GM18873 (cell line): ENCODE results near the gene FGF11.

Source experiments
- ATAC-seq: cut with Tn5 transposase; IDR thresholded peaks from one replicate; pipeline ENCODE4 v1.9.1; 2021; ENCODE audit warnings: mild to moderate bottlenecking, moderate library complexity, moderate number of reproducible peaks; ENCODE audit not compliant: unreplicated experiment, low FRiP score

Gene FGF11

DNA sequence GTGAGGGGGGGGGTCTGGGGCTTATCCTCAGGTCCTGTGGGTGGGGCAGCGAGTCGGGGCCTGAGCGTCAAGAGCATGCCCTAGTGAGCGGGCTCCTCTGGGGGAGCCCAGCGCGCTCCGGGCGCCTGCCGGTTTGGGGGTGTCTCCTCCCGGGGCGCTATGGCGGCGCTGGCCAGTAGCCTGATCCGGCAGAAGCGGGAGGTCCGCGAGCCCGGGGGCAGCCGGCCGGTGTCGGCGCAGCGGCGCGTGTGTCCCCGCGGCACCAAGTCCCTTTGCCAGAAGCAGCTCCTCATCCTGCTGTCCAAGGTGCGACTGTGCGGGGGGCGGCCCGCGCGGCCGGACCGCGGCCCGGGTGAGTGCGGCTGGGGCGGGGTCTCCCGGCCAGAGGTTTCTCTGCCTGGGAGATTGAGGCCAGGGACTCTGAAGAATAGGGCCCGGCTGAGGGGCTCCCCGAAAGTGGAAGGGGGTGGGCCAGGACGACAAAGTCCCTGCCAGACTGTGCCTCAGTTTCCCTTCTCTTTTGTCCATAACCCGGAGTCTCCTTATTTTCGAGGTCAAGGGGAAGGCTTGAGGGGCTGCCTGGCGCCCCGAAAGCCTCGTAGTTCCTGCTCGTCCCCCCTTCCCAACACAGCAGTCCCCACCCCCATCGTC, at the start of gene FGF11:
TSS of gene FGF11 (plus strand) at position 51 of the 651 bp plus-strand sequence. CDS start at position 160, 109 bp downstream.
- ATAC-seq, result no peak

DNA sequence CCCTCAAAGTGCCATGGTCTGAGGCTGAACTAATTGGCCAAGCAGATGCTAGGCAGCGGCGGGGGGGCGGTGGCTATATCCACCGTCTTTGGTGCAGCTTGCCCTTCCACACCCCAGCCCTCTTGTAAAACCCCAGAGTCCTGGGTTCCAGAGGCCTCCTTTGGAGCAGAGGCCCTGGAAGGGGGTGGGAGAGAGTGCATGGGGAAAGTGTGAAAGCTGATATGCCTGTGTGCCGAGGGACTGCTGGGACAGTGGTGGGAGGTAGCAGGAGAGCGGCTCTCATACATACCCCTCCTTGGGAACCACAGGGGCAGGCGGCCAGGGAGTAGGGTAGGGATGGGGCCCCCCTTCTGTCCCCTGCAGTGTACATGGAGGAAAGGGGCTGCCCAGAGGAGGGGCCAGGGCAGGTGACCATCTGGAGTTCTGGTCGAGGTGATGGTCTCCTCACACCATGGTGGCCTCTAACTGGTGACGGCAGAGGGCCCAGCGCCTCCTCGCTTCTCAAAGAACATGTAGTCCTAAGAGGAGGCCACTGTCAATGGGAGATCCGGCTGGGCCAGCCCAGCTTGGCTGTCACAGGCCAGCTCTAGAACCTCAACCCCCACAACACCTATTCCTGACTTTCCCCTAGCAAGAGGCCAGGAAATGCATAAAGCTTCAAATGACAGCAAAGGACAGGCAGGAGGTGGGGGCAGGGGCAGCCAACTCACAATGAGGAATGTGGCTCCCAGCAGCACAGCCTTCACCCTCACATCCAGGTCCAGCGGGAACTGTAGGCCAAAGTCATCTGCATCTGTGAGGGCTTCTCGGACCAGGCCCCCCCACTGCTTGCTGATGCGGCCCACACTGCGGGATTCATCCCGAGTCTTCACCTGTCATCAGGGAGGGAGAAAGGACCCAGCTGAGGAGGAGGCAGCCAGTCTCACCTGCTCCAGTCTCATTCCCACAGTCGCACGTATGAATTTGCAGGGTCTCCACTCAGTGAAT, 49.1 kb upstream of the FGF11 start:
- ATAC-seq, result no peak

DNA sequence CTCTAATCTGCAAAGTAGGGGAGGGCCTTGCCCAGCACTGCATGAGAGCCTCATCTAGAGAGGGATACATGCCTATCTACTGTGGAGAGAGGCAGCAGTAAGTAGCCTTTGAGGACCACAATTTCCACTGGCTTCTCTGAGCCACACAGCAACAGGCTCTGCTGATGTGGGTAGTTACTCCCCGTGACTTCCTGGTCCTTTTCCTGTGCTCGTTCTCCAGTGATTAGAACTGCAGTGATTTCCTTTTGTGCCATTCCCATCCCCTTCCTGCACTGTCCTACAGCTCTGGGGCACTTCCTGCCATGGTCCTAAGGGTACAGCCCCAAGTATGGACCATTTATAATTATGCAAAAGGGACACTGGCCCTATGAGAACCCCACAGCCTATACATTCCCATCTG, 48.0 kb upstream of the FGF11 start:
- ATAC-seq, result no peak

DNA sequence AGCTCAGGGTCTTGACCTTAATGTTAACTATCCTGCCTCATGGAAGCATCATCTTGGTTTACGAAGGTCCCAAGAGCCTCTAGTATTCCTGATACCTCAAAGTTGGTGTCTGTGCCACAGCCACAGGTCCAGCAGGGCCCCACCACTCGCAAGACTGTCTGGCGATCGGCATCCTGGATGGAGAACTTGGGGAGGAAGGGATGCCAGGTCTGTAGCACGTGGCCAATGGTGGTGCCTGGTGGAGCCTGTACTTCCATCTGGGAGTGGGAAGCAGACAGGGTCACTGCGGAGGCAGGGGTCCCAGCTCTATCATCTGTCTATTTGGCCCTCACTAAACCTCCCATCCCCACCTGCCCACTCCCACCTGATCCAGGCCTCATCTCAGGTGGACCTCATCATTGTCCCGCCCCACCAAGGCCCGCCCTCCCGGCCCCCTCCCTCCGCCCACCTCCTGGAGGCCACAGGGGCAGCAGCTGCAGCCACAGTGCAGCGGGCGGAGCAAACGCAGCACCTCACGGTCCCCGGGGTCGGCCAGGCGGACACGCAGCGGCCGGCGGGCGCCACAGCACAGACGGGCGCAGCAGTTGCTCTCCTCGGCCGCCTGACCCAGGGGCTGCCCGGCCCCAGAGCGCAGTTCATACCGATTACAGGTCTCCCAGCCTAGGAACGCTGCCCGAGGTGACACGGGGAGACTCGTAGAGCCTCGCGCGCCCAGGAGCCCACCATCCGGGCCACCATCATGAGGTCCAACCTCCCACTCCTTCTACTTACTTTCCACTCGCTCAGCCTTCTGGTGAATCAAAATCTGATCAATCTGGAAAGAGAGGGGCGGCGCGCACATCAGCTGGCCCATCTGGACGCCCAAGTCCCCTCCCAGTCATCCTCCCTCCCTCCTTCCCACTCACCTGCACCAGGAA, 46.4 kb upstream of the FGF11 start:
- no peak for ATAC-seq

DNA sequence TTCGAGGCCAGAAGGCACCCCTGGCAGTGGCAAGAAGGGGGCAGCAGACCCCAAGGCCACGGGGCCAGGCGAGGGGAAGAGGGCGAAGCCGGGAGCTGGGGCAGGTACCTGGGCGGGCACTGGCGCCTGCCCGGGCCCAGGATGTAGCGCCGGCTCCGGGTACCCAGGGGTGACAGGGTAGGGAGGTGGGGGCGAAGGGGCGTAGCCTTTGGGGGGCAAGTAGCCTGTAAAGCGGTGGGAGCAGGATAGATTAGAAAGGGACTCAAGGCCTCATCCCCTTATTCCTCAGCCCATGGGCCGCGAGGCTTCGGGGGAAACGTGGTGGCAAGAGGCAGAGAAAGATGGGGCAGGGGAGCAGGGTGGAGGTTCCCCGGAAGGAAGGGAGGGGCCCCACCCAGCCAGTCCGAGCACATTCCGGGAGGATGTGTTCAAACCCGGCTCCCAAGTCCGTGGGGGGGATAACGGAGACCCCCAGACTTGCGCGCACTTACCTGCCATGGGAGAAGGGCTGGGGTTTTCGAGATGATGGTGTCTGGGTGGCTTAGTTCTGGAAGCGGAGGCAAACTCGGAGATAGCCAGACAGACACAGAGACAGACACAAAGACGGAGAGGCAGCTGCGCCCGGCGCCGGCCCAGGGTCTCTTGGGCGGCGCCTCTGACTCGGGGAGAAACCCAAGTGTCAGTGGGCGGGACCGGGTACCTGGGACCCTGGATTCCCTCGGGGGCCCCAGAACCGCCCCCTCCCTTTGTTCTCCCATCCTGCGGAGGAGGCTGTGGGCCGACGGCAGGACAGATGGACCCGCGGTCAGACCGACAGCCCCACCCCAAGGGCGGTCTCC, 45.5 kb upstream of the FGF11 start:
- ATAC-seq, result peak; percentile 19

DNA sequence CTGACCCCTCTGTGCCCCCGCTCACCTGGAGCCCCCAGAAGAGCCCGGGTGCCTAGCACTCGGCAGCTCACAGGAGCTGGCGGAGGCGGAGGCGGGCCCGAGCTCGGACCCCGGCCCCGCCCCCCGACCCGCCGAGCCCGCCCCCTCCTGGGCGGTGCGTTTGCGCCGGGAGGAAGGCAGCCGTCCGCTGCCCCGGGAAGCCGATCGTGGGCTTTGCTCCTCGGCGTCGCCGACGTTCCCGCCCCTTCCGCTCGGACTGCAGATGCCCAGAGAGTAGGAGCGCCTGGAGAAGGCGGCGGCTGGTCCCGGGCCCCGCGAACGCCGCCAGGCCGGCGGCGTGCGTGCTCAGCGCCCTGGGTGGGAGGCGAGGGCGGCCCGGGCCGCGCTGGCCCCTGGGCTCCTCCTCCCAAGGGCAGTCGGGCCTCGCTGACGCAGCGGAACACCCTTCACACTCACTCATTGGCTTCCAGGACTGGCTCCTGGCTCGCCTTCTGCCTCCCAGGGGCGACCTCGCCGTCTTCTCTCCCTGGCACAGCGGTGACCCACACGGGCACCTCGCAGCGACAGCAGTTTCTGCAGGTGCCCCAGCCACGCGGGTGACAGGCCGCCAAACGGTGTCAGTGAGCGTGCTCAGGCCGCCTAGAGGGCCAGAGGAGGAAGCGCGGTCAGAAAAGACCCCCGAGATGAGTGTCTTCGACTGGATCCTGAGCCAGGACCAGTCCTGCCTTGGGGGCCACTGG, 44.7 kb upstream of the FGF11 start, which contains the start of gene PLSCR3:
TSS of gene PLSCR3 (minus strand) at position 74 of the 740 bp plus-strand sequence. CDS start 415 bp downstream, outside the sequence.
- peak; percentile 47 for ATAC-seq

DNA sequence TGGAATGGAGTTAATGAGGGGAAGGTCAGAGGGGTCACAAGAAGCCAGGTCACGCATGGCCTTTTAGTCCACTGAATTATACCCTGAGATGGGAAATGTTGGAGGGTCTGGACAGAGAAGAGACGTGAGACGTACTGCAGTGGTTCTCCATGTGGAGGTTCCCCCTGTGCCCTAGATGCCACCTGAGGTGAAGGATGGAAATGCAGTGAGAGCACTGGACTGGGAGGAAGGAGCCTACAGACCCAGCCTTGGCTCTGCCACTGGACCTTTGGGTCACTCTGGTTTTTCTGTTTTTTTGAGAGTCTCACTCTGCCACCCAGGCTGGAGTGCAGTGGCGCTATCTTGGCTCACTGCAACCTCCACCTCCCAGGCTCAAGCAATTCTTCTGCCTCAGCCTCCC, 43.2 kb upstream of the FGF11 start:
- no peak for ATAC-seq

DNA sequence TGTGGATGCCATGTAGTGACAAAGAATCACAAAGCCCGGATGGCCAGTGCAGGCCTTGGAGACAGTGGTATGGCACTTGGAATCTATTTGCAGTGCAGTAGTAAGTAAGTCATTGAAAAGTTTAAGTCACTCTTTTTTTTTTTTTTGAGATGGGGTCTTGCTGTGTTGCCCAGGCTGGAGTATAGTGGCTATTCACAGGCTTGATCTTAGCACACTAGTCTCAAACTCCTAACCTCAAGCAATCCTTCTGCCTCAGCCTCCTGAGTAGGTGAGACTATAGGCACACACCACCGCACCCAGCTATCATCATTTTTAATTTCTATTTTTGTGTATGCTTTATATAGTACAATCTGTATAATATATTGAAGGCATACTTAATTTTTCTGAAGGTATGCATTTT, 40.7 kb upstream of the FGF11 start:
- ATAC-seq, result no peak

DNA sequence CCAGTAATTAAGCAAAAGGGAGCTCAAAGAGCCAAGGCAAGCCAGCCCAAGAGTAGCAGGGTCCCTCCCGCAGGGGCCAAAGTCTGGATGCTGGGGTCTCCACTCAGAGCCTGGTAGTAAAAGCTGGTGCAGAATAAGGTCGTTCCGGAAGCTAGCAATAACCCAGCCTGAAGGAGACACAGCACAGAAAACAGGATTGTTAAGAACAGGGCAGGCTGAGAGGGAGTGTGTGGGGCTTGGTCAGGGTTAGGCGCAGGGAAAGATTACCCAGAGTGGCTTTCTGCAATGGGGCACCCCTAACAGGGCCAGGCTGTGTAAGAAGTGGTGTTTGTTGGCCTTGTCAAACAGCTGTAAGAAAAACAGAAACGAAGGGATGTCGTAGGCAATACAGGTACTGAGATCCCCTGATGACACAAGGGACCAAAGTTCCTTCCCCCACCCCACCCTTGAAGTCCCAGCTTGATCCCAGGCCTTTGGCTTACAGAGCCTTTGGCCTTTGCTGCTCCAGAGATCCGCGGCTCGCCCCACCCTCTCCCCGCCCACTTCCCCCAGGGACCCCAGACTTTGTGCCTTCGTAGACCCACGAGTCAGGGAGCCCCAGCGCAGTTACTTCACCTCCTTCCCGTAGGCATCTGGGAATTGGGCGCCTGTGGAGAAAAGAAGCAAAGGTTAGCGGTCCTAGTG, 36.1 kb upstream of the FGF11 start:
- no peak for ATAC-seq

DNA sequence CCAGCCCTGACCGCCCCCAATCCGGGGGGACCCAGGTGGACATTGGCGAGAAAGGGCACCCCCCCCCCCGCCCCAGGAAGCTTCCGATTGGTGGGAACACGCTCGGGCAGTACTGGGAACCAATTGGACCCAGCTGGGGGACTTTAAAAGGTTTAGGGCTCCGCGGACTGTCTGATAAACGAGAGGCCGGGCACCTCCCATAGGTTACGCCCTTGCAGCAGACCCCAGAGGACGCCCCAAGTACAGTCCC, 35.7 kb upstream of the FGF11 start:
- ATAC-seq, result no peak

DNA sequence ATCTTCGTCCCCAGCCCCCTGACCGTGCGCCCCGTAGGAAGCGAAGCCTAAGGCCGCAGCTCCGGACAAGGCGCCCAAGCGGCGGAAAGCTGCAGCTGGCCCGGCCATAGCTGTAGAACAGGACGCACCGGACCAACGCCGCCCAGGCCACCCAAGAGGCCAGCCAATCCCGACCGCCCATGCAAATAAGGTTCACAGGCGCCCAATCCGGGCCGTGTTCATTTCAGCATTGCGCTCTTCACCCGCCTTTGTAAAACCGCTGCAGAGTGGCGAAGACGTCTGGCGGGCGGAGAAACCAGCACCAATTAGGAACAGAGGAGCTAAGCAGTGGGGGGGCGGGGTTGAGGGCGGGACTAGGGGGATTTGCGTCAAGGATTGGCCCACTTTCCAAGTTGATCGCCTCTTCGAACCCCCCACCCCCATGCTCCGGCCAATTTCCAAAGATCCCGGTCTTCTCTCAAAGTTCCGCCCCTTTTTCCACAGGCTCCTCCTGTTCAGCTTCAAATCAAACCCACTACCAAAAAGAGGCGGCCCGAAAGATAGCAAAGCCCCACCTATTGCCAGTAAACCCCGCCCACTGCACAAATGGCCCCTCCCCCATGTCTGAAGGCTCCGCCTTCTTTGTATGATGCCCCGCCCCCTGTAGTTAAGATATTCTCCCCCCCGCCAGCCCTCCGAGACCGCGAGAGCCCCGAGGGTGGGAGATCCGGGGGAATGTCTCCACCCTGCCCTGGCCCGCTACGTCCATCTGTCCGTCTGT, 35.2 kb upstream of the FGF11 start, which contains the start of gene TMEM256:
TSS of gene TMEM256 (minus strand) at position 121 of the 760 bp plus-strand sequence. CDS start at position 108, 13 bp downstream.
- ATAC-seq, result peak; percentile 87

DNA sequence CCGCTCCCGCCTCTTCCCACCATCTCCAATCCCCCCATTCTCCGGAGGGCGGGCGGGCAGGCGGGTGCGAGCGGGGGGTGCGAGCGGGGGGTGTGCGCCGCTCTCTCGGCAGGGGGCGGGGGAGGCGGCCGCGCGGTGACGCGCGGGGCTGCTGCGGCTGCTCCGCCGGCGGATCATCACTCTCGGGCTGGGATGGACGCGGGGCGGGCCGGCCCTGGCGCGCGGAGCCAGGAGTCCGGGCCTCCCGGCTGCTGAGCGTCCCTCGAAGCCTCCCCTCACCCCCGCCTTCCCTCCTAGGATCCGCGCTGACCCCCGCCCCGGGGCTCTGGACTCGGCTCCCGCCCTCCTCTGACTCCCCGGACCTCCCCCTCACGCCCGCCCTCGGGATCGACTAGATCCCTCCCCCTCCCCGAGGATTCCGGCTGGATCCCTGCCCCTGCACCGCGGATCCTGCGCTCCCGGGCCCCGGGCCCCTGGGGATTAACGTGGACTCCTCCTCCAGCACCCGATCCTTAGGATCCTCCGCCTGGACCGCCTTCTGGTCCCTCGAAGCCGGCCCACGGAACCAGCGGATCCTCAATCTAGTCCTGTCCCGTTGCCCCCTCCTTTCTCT, 34.5 kb upstream of the FGF11 start:
- no peak for ATAC-seq

DNA sequence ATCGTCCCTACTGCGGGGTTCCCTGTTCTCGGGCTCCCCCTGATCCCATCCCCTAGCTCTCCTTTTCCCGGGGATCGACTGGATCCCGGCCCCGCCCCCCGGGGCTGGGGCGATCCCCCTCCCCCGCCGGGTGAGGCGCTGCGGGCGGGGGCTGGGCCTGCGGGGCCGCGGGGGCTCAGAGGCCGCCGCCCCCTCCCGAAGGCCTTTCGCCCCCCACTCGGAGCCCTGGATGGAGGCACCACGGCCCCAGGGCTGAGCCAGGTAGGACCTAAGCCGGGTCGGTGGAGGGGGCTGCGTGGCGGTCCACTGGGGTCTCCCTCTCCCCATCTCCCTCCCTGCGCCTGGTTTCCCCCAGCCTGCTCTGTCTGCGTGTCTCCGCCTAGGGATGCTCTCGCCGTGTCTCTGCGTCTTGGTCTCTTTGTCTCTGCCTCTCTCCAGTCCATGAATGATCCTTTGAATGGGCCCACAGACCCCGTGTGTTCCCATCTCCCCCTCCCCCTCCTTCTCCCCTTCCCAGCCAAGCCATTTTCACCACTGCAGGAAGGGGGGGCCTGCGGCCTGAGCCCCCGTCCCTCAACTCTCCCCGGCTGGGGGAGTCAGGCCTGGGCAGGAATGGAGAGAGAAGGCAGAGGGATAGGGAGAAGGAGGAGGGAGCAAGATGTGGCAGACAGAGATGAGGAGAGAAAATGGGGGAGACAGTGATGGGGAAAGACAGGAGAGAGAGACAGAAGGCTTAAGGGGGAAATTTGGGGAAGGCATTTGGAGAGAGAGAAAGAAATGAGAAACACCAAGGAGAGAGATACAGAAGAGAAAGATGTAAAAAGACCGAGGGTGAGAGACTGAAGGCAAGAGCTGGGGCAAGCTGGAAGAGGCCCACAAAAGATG, 33.7 kb upstream of the FGF11 start:
- no peak for ATAC-seq

DNA sequence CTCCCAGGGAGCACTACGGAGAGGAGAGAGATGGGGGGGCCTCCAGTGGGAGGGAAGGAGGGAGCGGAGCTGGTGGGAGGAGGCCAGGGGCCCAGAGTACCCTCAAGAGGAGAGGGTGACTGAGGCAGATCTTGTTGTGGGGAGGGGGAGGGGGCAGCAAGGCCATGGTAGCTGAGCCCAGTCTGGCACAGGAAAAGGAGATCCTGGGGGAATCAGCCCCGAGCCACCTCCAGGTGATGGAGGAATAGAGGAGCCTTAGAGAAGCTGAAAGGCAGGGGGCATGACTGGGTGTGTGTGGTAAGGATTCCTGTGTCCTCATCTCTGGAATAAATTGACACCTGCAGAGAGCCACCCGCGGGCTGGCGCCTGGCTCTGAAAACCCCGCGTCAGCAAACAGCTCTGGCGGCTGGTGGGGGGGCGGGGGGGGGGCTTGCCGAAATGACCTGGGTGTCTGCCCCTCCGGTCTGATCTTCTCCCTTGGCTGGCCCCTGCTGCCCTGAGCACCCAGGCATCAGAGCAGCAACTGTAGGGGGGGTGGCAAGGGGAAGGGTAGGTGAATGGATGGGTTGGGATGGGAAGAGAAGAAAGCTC, 33.0 kb upstream of the FGF11 start:
- ATAC-seq, result no peak

DNA sequence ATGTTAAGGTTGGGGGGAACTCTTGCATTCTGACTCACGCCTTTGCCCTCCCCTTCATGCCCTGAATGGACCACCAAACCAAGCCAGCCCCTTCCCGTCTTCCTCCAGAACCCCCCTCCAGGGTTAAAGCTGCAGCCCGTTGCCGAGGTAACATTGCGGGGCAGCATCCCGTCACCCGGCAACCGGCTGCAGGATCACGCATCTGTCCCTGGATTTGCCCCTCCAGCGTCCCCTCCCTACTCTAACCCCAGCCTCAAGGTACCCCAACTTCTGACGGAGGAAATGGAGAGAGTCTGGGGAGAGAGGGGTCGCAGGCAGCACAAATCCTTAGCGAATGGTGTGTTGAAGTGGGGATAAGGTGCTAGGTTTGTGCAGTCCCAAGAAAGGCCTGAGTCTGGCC, 32.2 kb upstream of the FGF11 start:
- no peak for ATAC-seq
